GM12878 (cell line): ENCODE results near the gene CMTM3. TPM values are rescaled to one million over a fixed set of nuclear protein-coding genes. Genes with fewer than 3 reads are reported as not detected.
A peak's percentile ranks its signal among the peaks of the same experiment; 100 is the strongest.

Source experiments
- ATF7 ChIP-seq: fragments of 450-650 bp; IDR thresholded peaks from 2 replicates; pipeline ENCODE4 v1.6.1; 2016; ENCODE audit warnings: low read depth, mild to moderate bottlenecking
- CREM ChIP-seq: IDR thresholded peaks from 2 replicates; pipeline ENCODE4 v1.6.1; 2014; ENCODE audit warnings: antibody characterized with exemption, low read depth
- DPF2 ChIP-seq: fragments of 450-650 bp; IDR thresholded peaks from 2 replicates; pipeline ENCODE4 v1.6.1; 2017; ENCODE audit warnings: mild to moderate bottlenecking
- EGR1 ChIP-seq, 2 experiments: IDR thresholded peaks; 1 replicate in 1 of 2; 2 replicates in 1 of 2; pipeline ENCODE4 v1.6.1; 2011 to 2012; ENCODE audit warnings: low read depth in 2 of 2, low read length in 2 of 2, borderline replicate concordance in 1 of 2, mild to moderate bottlenecking in 1 of 2, moderate library complexity in 1 of 2
- HCFC1 ChIP-seq: fragments of 150-350 bp; IDR thresholded peaks from 2 replicates; pipeline ENCODE4 v1.6.1; 2014; ENCODE audit warnings: low read length
- HDAC6 ChIP-seq: fragments of 200-600 bp; sonication (generic); IDR thresholded peaks from one replicate; pipeline ENCODE4 v1.8.0; 2017; ENCODE audit warnings: antibody characterized with exemption; ENCODE audit not compliant: unreplicated experiment
- LARP7 ChIP-seq: fragments of 450-650 bp; IDR thresholded peaks from 2 replicates; pipeline ENCODE4 v1.6.1; 2017; ENCODE audit warnings: mild to moderate bottlenecking
- NBN ChIP-seq: fragments of 450-650 bp; IDR thresholded peaks from 2 replicates; pipeline ENCODE4 v1.6.1; 2016
- NFIC ChIP-seq: IDR thresholded peaks from 2 replicates; pipeline ENCODE4 v1.6.1; 2012; ENCODE audit warnings: low read depth, mild to moderate bottlenecking, inconsistent platforms, low read length, moderate library complexity
- PAX5 ChIP-seq: IDR thresholded peaks from 2 replicates; pipeline ENCODE4 v1.6.1; 2011; ENCODE audit warnings: low read depth, low read length, borderline replicate concordance
- RCOR1 ChIP-seq: conservative IDR thresholded peaks from 2 replicates; pipeline ENCODE4 v1.6.1; 2012; ENCODE audit warnings: low read depth, low read length, improper control_type of control experiment
- SPI1 ChIP-seq: IDR thresholded peaks from 2 replicates; pipeline ENCODE4 v1.6.1; 2011; ENCODE audit warnings: low read depth, mild to moderate bottlenecking, low read length, moderate library complexity, borderline replicate concordance; ENCODE audit not compliant: insufficient read depth
- TARDBP ChIP-seq: IDR thresholded peaks from 2 replicates; pipeline ENCODE4 v1.6.1; 2016; ENCODE audit warnings: borderline replicate concordance
- TBL1XR1 ChIP-seq: IDR thresholded peaks from 2 replicates; pipeline ENCODE4 v1.6.1; 2012; ENCODE audit warnings: low read depth, low read length, improper control_type of control experiment
- TCF3 ChIP-seq: IDR thresholded peaks from 2 replicates; pipeline ENCODE4 v1.6.1; 2012; ENCODE audit warnings: low read depth, mild to moderate bottlenecking, low read length, borderline replicate concordance; ENCODE audit not compliant: insufficient read depth
- YY1 ChIP-seq: IDR thresholded peaks from 2 replicates; pipeline ENCODE4 v1.6.1; 2011; ENCODE audit warnings: low read depth, mild to moderate bottlenecking, low read length
- ZNF384 ChIP-seq: IDR thresholded peaks from 2 replicates; pipeline ENCODE4 v1.6.1; 2012; ENCODE audit warnings: low read depth, mild to moderate bottlenecking, low read length, improper control_type of control experiment, borderline replicate concordance
- polyA plus RNA-seq, 11 experiments: library from polyadenylated mRNA; depleted of rRNA in 4 of 11; unstranded in 6 of 11; stranded (reverse) in 5 of 11; fragments of >200 nt; fragmentation: Nextera tagmentation in 4 of 11; fragmentation: Illumina TruSeq in 1 of 11; extraction: Ambion mirVana in 4 of 11; extraction: Trizol in 1 of 11; gene quantifications; 1 replicate in 1 of 11; 2 replicates in 10 of 11; pipeline versions ENCODE4 v1.2.1 to v1.2.3, GENCODE V29; 2011 to 2016; ENCODE audit warnings: inconsistent platforms in 2 of 11, missing spikeins in 2 of 11, low read depth in 1 of 11
- total RNA-seq, 4 experiments: library from RNA; depleted of rRNA in 3 of 4; stranded (reverse); fragments of >200 nt in 3 of 4; fragmentation: Illumina TruSeq in 1 of 4; extraction: Trizol in 1 of 4; gene quantifications; 2 replicates each; pipeline versions ENCODE4 v1.2.1 to v1.2.3, GENCODE V29; 2013 to 2021
- TF ChIP-seq, protein P1 (sequence below): IDR thresholded peaks from 2 replicates; pipeline ENCODE4 v1.6.1; 2011; ENCODE audit warnings: borderline replicate concordance, low read depth, mild to moderate bottlenecking, moderate library complexity, low read length; ENCODE audit not compliant: insufficient read depth, poor library complexity, severe bottlenecking
- TF ChIP-seq, protein P2 (sequence below): fragments of 450-650 bp; IDR thresholded peaks from 2 replicates; pipeline ENCODE4 v1.6.1; 2017; ENCODE audit warnings: mild to moderate bottlenecking, moderate library complexity
- TF ChIP-seq, protein P3 (sequence below): fragments of 450-650 bp; IDR thresholded peaks from 2 replicates; pipeline ENCODE4 v1.6.1; 2018; ENCODE audit warnings: borderline replicate concordance, mild to moderate bottlenecking; ENCODE audit not compliant: partially characterized antibody
- TF ChIP-seq, protein P4 (sequence below): IDR thresholded peaks from 2 replicates; pipeline ENCODE4 v1.6.1; 2012; ENCODE audit warnings: low read length, inconsistent platforms

The CMTM3 gene
- total and polyA plus RNA-seq, 10 of the 15 experiments (the other 5 are each of a cell fraction or from before 2014, with no cell fraction given): 5.4 to 47.4 (median 28.6) TPM

DNA sequence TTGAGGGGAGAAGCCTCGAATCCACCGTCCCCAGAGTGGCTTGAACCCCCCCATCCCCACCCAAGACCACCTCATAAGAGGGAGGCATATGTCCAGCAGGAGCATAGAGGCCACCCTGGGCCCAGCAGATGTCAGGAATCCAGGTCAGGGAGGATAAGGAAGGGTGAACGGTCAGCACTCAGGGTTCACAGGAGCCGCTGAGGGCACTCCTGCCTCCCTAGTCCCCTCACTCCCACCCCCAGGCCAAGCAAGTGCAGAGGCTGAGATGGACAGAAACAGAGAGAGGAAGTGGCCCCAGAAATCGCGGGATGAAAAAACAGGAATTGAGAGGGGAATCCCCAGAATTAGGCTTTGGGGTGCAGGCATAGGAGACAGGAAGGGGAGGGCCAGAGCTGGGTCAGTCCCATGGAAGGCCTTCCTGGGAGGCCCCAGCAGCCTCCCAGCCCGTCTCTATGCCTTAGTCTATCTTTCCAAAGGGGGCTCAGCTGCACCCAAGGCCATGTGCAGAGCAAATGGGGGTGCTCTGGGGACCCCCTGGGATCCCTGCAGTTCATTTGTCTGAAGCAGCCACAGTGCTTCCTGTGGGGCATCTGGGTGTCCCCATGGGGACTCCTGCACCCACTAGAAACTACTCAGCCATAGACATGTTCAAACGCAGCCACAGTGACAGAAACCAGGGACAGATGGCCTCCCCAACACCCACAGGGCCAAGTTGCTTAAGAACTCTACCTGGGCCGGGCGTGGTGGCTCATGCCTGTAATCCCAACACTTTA is 1.7 kb downstream of the CMTM3 start (continued):
- TF ChIP-seq YY1 (0 out of 2 replicates have a peak, but pooled peaks have one; percentile 30), SPI1 (peak; percentile 74), TARDBP (no peak), TBL1XR1 (peak; percentile 52), LARP7 (no peak; the same call in 1 of the 2 replicates), RCOR1 (no peak), HCFC1 (no peak), NBN (peak; percentile 49; the same call in 1 of the 2 replicates), NFIC (peak; percentile 69), HDAC6 (no peak), ZNF384 (no peak), DPF2 (peak; percentile 66), CREM (peak; percentile 41; the same call in 1 of the 2 replicates), TCF3 (no peak), ATF7 (no peak; the same call in 1 of the 2 replicates), PAX5 (peak; percentile 90), EGR1 (IDR thresholded peaks at IDR 0.05; ENCODE audit: borderline replicate concordance in 1 of 2, low read depth in 2 of 2, low read length in 2 of 2) (no peak)
- TF ChIP-seq, protein P1, sequence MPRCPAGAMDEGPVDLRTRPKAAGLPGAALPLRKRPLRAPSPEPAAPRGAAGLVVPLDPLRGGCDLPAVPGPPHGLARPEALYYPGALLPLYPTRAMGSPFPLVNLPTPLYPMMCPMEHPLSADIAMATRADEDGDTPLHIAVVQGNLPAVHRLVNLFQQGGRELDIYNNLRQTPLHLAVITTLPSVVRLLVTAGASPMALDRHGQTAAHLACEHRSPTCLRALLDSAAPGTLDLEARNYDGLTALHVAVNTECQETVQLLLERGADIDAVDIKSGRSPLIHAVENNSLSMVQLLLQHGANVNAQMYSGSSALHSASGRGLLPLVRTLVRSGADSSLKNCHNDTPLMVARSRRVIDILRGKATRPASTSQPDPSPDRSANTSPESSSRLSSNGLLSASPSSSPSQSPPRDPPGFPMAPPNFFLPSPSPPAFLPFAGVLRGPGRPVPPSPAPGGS: no peak
- TF ChIP-seq, protein P2, sequence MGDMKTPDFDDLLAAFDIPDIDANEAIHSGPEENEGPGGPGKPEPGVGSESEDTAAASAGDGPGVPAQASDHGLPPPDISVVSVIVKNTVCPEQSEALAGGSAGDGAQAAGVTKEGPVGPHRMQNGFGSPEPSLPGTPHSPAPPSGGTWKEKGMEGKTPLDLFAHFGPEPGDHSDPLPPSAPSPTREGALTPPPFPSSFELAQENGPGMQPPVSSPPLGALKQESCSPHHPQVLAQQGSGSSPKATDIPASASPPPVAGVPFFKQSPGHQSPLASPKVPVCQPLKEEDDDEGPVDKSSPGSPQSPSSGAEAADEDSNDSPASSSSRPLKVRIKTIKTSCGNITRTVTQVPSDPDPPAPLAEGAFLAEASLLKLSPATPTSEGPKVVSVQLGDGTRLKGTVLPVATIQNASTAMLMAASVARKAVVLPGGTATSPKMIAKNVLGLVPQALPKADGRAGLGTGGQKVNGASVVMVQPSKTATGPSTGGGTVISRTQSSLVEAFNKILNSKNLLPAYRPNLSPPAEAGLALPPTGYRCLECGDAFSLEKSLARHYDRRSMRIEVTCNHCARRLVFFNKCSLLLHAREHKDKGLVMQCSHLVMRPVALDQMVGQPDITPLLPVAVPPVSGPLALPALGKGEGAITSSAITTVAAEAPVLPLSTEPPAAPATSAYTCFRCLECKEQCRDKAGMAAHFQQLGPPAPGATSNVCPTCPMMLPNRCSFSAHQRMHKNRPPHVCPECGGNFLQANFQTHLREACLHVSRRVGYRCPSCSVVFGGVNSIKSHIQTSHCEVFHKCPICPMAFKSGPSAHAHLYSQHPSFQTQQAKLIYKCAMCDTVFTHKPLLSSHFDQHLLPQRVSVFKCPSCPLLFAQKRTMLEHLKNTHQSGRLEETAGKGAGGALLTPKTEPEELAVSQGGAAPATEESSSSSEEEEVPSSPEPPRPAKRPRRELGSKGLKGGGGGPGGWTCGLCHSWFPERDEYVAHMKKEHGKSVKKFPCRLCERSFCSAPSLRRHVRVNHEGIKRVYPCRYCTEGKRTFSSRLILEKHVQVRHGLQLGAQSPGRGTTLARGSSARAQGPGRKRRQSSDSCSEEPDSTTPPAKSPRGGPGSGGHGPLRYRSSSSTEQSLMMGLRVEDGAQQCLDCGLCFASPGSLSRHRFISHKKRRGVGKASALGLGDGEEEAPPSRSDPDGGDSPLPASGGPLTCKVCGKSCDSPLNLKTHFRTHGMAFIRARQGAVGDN: no peak
- TF ChIP-seq, protein P3, sequence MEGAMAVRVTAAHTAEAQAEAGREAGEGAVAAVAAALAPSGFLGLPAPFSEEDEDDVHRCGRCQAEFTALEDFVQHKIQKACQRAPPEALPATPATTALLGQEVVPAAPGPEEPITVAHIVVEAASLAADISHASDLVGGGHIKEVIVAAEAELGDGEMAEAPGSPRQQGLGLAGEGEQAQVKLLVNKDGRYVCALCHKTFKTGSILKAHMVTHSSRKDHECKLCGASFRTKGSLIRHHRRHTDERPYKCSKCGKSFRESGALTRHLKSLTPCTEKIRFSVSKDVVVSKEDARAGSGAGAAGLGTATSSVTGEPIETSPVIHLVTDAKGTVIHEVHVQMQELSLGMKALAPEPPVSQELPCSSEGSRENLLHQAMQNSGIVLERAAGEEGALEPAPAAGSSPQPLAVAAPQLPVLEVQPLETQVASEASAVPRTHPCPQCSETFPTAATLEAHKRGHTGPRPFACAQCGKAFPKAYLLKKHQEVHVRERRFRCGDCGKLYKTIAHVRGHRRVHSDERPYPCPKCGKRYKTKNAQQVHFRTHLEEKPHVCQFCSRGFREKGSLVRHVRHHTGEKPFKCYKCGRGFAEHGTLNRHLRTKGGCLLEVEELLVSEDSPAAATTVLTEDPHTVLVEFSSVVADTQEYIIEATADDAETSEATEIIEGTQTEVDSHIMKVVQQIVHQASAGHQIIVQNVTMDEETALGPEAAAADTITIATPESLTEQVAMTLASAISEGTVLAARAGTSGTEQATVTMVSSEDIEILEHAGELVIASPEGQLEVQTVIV: no peak
- TF ChIP-seq, protein P4, sequence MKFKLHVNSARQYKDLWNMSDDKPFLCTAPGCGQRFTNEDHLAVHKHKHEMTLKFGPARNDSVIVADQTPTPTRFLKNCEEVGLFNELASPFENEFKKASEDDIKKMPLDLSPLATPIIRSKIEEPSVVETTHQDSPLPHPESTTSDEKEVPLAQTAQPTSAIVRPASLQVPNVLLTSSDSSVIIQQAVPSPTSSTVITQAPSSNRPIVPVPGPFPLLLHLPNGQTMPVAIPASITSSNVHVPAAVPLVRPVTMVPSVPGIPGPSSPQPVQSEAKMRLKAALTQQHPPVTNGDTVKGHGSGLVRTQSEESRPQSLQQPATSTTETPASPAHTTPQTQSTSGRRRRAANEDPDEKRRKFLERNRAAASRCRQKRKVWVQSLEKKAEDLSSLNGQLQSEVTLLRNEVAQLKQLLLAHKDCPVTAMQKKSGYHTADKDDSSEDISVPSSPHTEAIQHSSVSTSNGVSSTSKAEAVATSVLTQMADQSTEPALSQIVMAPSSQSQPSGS: peak; percentile 61; the same call in 1 of the 2 replicates
